ENCODE data around the gene SKAP1.

SKAP1 gene

GRCh38 chr17:48107137-48108055 lies 322.6 kb downstream of the SKAP1 start, which contains the start of gene SNX11:
Gene SNX11, plus strand, starts transcription at chr17:48107766. Its CDS starts 4,278 bp downstream, at chr17:48112044.
- TF ChIP-seq CTCF (IDR thresholded peaks at IDR 0.05), result no peak
- H3K27me3 Mint-ChIP-seq (ENCODE audit: low read depth, poor library complexity), result peaks cover 7% of the 10 kb centered on the region
- peak within 1 kb of the TSS; percentile 95 for H3K27ac Mint-ChIP-seq
- peaks cover 17% of the 10 kb centered on the region for H3K9me3 Mint-ChIP-seq
- H3K4me3 Mint-ChIP-seq, result peak within 1 kb of the TSS; percentile 92
- peaks cover 33% of the 10 kb centered on the region for H3K4me1 Mint-ChIP-seq
- peak; percentile 91 for DNase-seq
- peaks cover 13% of the 10 kb centered on the region for H3K36me3 Mint-ChIP-seq (ENCODE audit: low read depth)

GRCh38 chr17:48106802-48107136 lies 323.2 kb downstream of the SKAP1 start:
- Mint-ChIP-seq H3K4me3 (peak overlapping the region; percentile 92), H3K27ac (no peak overlapping the region), H3K36me3 (ENCODE audit: low read depth) (peaks cover 7% of the 10 kb centered on the region), H3K9me3 (peaks cover 19% of the 10 kb centered on the region), H3K27me3 (ENCODE audit: low read depth, poor library complexity) (peaks cover 5% of the 10 kb centered on the region), H3K4me1 (peaks cover 33% of the 10 kb centered on the region)
- no peak for TF ChIP-seq CTCF (IDR thresholded peaks at IDR 0.05)
- DNase-seq, result no peak

GRCh38 chr17:48104440-48104839 lies 325.6 kb downstream of the SKAP1 start:
- peaks cover 5% of the 10 kb centered on the region for H3K27me3 Mint-ChIP-seq (ENCODE audit: low read depth, poor library complexity)
- TF ChIP-seq CTCF (IDR thresholded peaks at IDR 0.05), result no peak
- H3K4me1 Mint-ChIP-seq, result peaks cover 30% of the 10 kb centered on the region
- H3K4me3 Mint-ChIP-seq, result no peak overlapping the region
- peaks cover 8% of the 10 kb centered on the region for H3K36me3 Mint-ChIP-seq (ENCODE audit: low read depth)
- H3K9me3 Mint-ChIP-seq, result peaks cover 22% of the 10 kb centered on the region
- DNase-seq, result no peak
- no peak overlapping the region for H3K27ac Mint-ChIP-seq

GRCh38 chr17:48102798-48103715 lies 327.0 kb downstream of the SKAP1 start:
- Mint-ChIP-seq H3K27me3 (ENCODE audit: low read depth, poor library complexity) (peaks cover 5% of the 10 kb centered on the region), H3K9me3 (peaks cover 22% of the 10 kb centered on the region), H3K4me1 (peaks cover 22% of the 10 kb centered on the region), H3K27ac (no peak overlapping the region), H3K4me3 (no peak overlapping the region), H3K36me3 (ENCODE audit: low read depth) (peaks cover 19% of the 10 kb centered on the region)
- TF ChIP-seq CTCF (IDR thresholded peaks at IDR 0.05), result no peak
- no peak for DNase-seq

GRCh38 chr17:48102043-48102750 lies 327.8 kb downstream of the SKAP1 start:
- H3K27ac Mint-ChIP-seq, result no peak overlapping the region
- TF ChIP-seq CTCF (IDR thresholded peaks at IDR 0.05), result no peak
- H3K36me3 Mint-ChIP-seq (ENCODE audit: low read depth), result peaks cover 21% of the 10 kb centered on the region
- no peak for DNase-seq
- peak overlapping the region; percentile 100 for H3K4me3 Mint-ChIP-seq
- H3K4me1 Mint-ChIP-seq, result peaks cover 18% of the 10 kb centered on the region
- peaks cover 5% of the 10 kb centered on the region for H3K27me3 Mint-ChIP-seq (ENCODE audit: low read depth, poor library complexity)
- H3K9me3 Mint-ChIP-seq, result peaks cover 22% of the 10 kb centered on the region

All from nephron progenitor cell (in vitro differentiated cells).